A549 (cell line): ENCODE data around the gene ERFL.

Source experiments
- BHLHE40 ChIP-seq: IDR thresholded peaks from 2 replicates; pipeline ENCODE4 v1.6.1; 2012; ENCODE audit warnings: low read depth, low read length, inconsistent platforms
- CBX8 ChIP-seq: fragments of 200-600 bp; sonication (generic); IDR thresholded peaks from 2 replicates; pipeline ENCODE4 v1.6.1; 2016
- KDM5A ChIP-seq: fragments of 200-600 bp; sonication (generic); IDR thresholded peaks from 2 replicates; pipeline ENCODE4 v1.6.1; 2016; ENCODE audit warnings: antibody characterized with exemption, mild to moderate bottlenecking
- MAZ ChIP-seq: fragments of 150-350 bp; IDR thresholded peaks from 2 replicates; pipeline ENCODE4 v1.6.1; 2014; ENCODE audit warnings: antibody characterized with exemption, low read depth, low read length, borderline replicate concordance
- POLR2A ChIP-seq: IDR thresholded peaks from 2 replicates; pipeline ENCODE4 v1.6.1; 2012; ENCODE audit warnings: mild to moderate bottlenecking, low read length
- POLR2AphosphoS2 ChIP-seq: conservative IDR thresholded peaks from 2 replicates; pipeline ENCODE4 v1.6.1; 2012; ENCODE audit warnings: low read length, improper control_type of control experiment, inconsistent platforms
- RCOR1 ChIP-seq: fragments of 150-350 bp; IDR thresholded peaks from 2 replicates; pipeline ENCODE4 v1.6.1; 2014; ENCODE audit warnings: antibody characterized with exemption, low read length, low read depth
- SMC3 ChIP-seq: fragments of >200 bp; sonication (Bioruptor Twin); formaldehyde crosslinking; IDR thresholded peaks from 3 replicates; pipeline ENCODE4 v1.6.1; 2018; ENCODE audit warnings: inconsistent platforms
- TF ChIP-seq, protein P1 (sequence below): fragments of >200 bp; sonication (Bioruptor Twin); formaldehyde crosslinking; IDR thresholded peaks from 3 replicates; pipeline ENCODE4 v1.5.1; 2016
- TF ChIP-seq, protein P2 (sequence below): fragments of 450-650 bp; IDR thresholded peaks from 2 replicates; pipeline ENCODE4 v1.6.1; 2014; ENCODE audit warnings: antibody characterized with exemption
- TF ChIP-seq, protein P3 (sequence below): fragments of 200-600 bp; sonication (generic); IDR thresholded peaks from 2 replicates; pipeline ENCODE4 v1.6.1; 2016; ENCODE audit warnings: antibody characterized with exemption, mild to moderate bottlenecking, moderate library complexity

- TF ChIP-seq, protein P1, sequence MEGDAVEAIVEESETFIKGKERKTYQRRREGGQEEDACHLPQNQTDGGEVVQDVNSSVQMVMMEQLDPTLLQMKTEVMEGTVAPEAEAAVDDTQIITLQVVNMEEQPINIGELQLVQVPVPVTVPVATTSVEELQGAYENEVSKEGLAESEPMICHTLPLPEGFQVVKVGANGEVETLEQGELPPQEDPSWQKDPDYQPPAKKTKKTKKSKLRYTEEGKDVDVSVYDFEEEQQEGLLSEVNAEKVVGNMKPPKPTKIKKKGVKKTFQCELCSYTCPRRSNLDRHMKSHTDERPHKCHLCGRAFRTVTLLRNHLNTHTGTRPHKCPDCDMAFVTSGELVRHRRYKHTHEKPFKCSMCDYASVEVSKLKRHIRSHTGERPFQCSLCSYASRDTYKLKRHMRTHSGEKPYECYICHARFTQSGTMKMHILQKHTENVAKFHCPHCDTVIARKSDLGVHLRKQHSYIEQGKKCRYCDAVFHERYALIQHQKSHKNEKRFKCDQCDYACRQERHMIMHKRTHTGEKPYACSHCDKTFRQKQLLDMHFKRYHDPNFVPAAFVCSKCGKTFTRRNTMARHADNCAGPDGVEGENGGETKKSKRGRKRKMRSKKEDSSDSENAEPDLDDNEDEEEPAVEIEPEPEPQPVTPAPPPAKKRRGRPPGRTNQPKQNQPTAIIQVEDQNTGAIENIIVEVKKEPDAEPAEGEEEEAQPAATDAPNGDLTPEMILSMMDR, result no peak
- no peak for TF ChIP-seq SMC3
- TF ChIP-seq POLR2AphosphoS2, result peak; percentile 86
- TF ChIP-seq POLR2A, result no peak
- TF ChIP-seq CBX8, result no peak
- no peak for TF ChIP-seq BHLHE40
- TF ChIP-seq, protein P2, sequence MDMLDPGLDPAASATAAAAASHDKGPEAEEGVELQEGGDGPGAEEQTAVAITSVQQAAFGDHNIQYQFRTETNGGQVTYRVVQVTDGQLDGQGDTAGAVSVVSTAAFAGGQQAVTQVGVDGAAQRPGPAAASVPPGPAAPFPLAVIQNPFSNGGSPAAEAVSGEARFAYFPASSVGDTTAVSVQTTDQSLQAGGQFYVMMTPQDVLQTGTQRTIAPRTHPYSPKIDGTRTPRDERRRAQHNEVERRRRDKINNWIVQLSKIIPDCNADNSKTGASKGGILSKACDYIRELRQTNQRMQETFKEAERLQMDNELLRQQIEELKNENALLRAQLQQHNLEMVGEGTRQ, result no peak
- no peak for TF ChIP-seq MAZ
- TF ChIP-seq, protein P3, sequence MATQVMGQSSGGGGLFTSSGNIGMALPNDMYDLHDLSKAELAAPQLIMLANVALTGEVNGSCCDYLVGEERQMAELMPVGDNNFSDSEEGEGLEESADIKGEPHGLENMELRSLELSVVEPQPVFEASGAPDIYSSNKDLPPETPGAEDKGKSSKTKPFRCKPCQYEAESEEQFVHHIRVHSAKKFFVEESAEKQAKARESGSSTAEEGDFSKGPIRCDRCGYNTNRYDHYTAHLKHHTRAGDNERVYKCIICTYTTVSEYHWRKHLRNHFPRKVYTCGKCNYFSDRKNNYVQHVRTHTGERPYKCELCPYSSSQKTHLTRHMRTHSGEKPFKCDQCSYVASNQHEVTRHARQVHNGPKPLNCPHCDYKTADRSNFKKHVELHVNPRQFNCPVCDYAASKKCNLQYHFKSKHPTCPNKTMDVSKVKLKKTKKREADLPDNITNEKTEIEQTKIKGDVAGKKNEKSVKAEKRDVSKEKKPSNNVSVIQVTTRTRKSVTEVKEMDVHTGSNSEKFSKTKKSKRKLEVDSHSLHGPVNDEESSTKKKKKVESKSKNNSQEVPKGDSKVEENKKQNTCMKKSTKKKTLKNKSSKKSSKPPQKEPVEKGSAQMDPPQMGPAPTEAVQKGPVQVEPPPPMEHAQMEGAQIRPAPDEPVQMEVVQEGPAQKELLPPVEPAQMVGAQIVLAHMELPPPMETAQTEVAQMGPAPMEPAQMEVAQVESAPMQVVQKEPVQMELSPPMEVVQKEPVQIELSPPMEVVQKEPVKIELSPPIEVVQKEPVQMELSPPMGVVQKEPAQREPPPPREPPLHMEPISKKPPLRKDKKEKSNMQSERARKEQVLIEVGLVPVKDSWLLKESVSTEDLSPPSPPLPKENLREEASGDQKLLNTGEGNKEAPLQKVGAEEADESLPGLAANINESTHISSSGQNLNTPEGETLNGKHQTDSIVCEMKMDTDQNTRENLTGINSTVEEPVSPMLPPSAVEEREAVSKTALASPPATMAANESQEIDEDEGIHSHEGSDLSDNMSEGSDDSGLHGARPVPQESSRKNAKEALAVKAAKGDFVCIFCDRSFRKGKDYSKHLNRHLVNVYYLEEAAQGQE, result no peak
- TF ChIP-seq KDM5A, result no peak
- TF ChIP-seq RCOR1, result no peak
Observed at GRCh38 chr19:41866284-41866683, 62.0 kb downstream of the ERFL start.
